ENCODE measurements around the gene ANKRD23. TPM values are rescaled to one million over a fixed set of nuclear protein-coding genes. Genes with fewer than 3 reads are reported as not detected.

ANKRD23 gene
- total and polyA plus RNA-seq, 4 experiments from 2014 or later, result 1.5 to 19.7 (median 19.4) TPM; not detected in 1

- Histone ChIP-seq H3K4me1 (ENCODE audit: insufficient read depth, low read length) (no peaks in the 10 kb centered on the region), H3K9me3 (ENCODE audit: control insufficient read depth in 1 of 2, low read length in 2 of 2) (no peaks in the 10 kb centered on the region), H3K4me3 (ENCODE audit: low read length in 2 of 2) (no peak overlapping the region), H3K36me3 (ENCODE audit: insufficient read depth, low read length) (no peaks in the 10 kb centered on the region), H3K27me3 (ENCODE audit: insufficient read depth, low read length) (no peaks in the 10 kb centered on the region), H3K27ac (ENCODE audit: low read depth, low read length) (no peak overlapping the region)
- H3K27ac Mint-ChIP-seq, result no peak overlapping the region
- ChIA-PET POLR2A (ENCODE audit: partially characterized antibody) (no interaction called here), CTCF (ENCODE audit: partially characterized antibody) (no interaction called here)
- H3K27me3 Mint-ChIP-seq, result no peaks in the 10 kb centered on the region
- H3K9me3 Mint-ChIP-seq, result no peaks in the 10 kb centered on the region
- no peak for DNase-seq
- no peaks in the 10 kb centered on the region for H3K4me1 Mint-ChIP-seq
- peaks cover 8 to 18% of the 10 kb centered on the region in 2 donors for H3K36me3 Mint-ChIP-seq
- intact Hi-C loops (cut with micrococcal nuclease), result no loop called here
- H3K4me3 Mint-ChIP-seq, result no peak overlapping the region
These were observed 48.7 kb downstream of the ANKRD23 start for GRCh38 chr2:96795076-96795475.

GRCh38 chr2:96792772-96793749 is 50.8 kb downstream of the ANKRD23 start:
- intact Hi-C loops (cut with micrococcal nuclease), result no loop called here
- CTCF ChIA-PET (ENCODE audit: partially characterized antibody), result interaction anchor here (3.5 kb wide), 1 partner anchor 30 kb away, joined by 21 read pairs; no protein-coding TSS in a partner anchor
- H3K27ac Mint-ChIP-seq, result peak overlapping the region in 4 of 7 donors; percentile 5 to 68 (median 42)

GRCh38 chr2:96789245-96789617 is 54.6 kb downstream of the ANKRD23 start:
- POLR2A ChIA-PET (ENCODE audit: partially characterized antibody), result no interaction called here
- DNase-seq, result no peak
- peaks cover 0 to 3% (median 0%) of the 10 kb centered on the region in 8 donors for H3K9me3 Mint-ChIP-seq
- no peak overlapping the region for H3K4me3 Mint-ChIP-seq
- peaks cover 0 to 4% (median 1%) of the 10 kb centered on the region in 4 donors for H3K4me1 Mint-ChIP-seq
- CTCF ChIA-PET (ENCODE audit: partially characterized antibody), result interaction anchor here (1.0 kb wide), 1 partner anchor 11 kb away, joined by 3 read pairs; no protein-coding TSS in a partner anchor
- intact Hi-C loops (cut with micrococcal nuclease), result no loop called here
- no peaks in the 10 kb centered on the region for H3K27me3 ChIP-seq (ENCODE audit: insufficient read depth, low read length)
- H3K36me3 Mint-ChIP-seq, result no peaks in the 10 kb centered on the region
- H3K36me3 ChIP-seq (ENCODE audit: insufficient read depth, low read length), result no peaks in the 10 kb centered on the region
- no peak overlapping the region for H3K27ac ChIP-seq (ENCODE audit: low read depth, low read length)
- H3K4me1 ChIP-seq (ENCODE audit: insufficient read depth, low read length), result no peaks in the 10 kb centered on the region
- H3K9me3 ChIP-seq (ENCODE audit: control insufficient read depth in 1 of 2, low read length in 2 of 2), result no peaks in the 10 kb centered on the region
- no peak overlapping the region for H3K4me3 ChIP-seq (ENCODE audit: low read length in 2 of 2)
- H3K27me3 Mint-ChIP-seq, result no peaks in the 10 kb centered on the region
- peak overlapping the region in 1 of 7 donors; percentile 53 for H3K27ac Mint-ChIP-seq

More at GRCh38 chr2:96792772-96793749, 50.8 kb downstream of the ANKRD23 start:
- Mint-ChIP-seq H3K4me3 (no peak overlapping the region), H3K4me1 (peaks cover 0 to 4% (median under 1%) of the 10 kb centered on the region in 4 donors), H3K9me3 (peaks cover 0 to 3% (median 0%) of the 10 kb centered on the region in 8 donors), H3K36me3 (peaks cover 0 to 6% of the 10 kb centered on the region in 2 donors), H3K27me3 (no peaks in the 10 kb centered on the region)
- no peaks in the 10 kb centered on the region for H3K27me3 ChIP-seq (ENCODE audit: insufficient read depth, low read length)
- H3K4me3 ChIP-seq (ENCODE audit: low read length in 2 of 2), result no peak overlapping the region
- DNase-seq, result no peak
- no peak overlapping the region for H3K27ac ChIP-seq (ENCODE audit: low read depth, low read length)
- H3K9me3 ChIP-seq (ENCODE audit: control insufficient read depth in 1 of 2, low read length in 2 of 2), result no peaks in the 10 kb centered on the region
- H3K4me1 ChIP-seq (ENCODE audit: insufficient read depth, low read length), result no peaks in the 10 kb centered on the region
- POLR2A ChIA-PET (ENCODE audit: partially characterized antibody), result no interaction called here
- no peaks in the 10 kb centered on the region for H3K36me3 ChIP-seq (ENCODE audit: insufficient read depth, low read length)

GRCh38 chr2:96788442-96789244 is 55.2 kb downstream of the ANKRD23 start:
- no peaks in the 10 kb centered on the region for H3K9me3 ChIP-seq (ENCODE audit: control insufficient read depth in 1 of 2, low read length in 2 of 2)
- H3K27ac ChIP-seq (ENCODE audit: low read depth, low read length), result no peak overlapping the region
- no peaks in the 10 kb centered on the region for H3K27me3 Mint-ChIP-seq
- POLR2A ChIA-PET (ENCODE audit: partially characterized antibody), result no interaction called here
- no peaks in the 10 kb centered on the region for H3K4me1 ChIP-seq (ENCODE audit: insufficient read depth, low read length)
- no peaks in the 10 kb centered on the region for H3K36me3 Mint-ChIP-seq
- H3K9me3 Mint-ChIP-seq, result peaks cover 0 to 3% (median 0%) of the 10 kb centered on the region in 8 donors
- DNase-seq, result no peak
- H3K27ac Mint-ChIP-seq, result peak overlapping the region in 3 of 7 donors; percentile 13 to 53 (median 36)
- intact Hi-C loops (cut with micrococcal nuclease), result no loop called here
- no peaks in the 10 kb centered on the region for H3K36me3 ChIP-seq (ENCODE audit: insufficient read depth, low read length)
- CTCF ChIA-PET (ENCODE audit: partially characterized antibody), result interaction anchor here (0.9 to 1.0 kb wide), 2 partner anchors 10 to 11 kb away, joined by 3 read pairs; no protein-coding TSS in a partner anchor
- H3K4me1 Mint-ChIP-seq, result peaks cover 0 to 4% (median 2%) of the 10 kb centered on the region in 4 donors
- H3K4me3 Mint-ChIP-seq, result no peak overlapping the region
- no peak overlapping the region for H3K4me3 ChIP-seq (ENCODE audit: low read length in 2 of 2)
- no peaks in the 10 kb centered on the region for H3K27me3 ChIP-seq (ENCODE audit: insufficient read depth, low read length)

Small RNA genes within 50 kb of the gene (microRNA-seq; reads per million reads assigned to microRNA genes)
- gene MIR3127 (ENCODE audit: borderline microRNAs expressed, borderline number of aligned reads, borderline replicate concordance), result not detected

Other genes with a start within 250 kb of the ANKRD23 start
- 10 to 100 TPM; 63.3 to 69.7 TPM for gene KANSL3, start 205.7 kb downstream of the ANKRD23 start, total RNA-seq
- 10 to 100 TPM; 13.3 to 17.0 TPM for gene KANSL3, start 205.7 kb downstream of the ANKRD23 start, polyA plus RNA-seq
- not detected for gene FER1L5, start 201.3 kb downstream of the ANKRD23 start, total RNA-seq
- gene FER1L5, start 201.3 kb downstream of the ANKRD23 start, polyA plus RNA-seq, result not detected
- gene LMAN2L, start 104.0 kb downstream of the ANKRD23 start, total RNA-seq, result 10 to 100 TPM; 10.1 to 12.6 TPM
- gene LMAN2L, start 104.0 kb downstream of the ANKRD23 start, polyA plus RNA-seq, result 10 to 100 TPM; 21.3 to 22.4 TPM
- gene CNNM4, start 83.1 kb downstream of the ANKRD23 start, total RNA-seq, result 1 to 10 TPM; 6.7 to 7.2 TPM
- gene CNNM4, start 83.1 kb downstream of the ANKRD23 start, polyA plus RNA-seq, result 1 to 10 TPM in 1 of 2 donors, under 1 TPM in 1; 0.94 to 5.3 TPM
- 10 to 100 TPM; 55.1 to 57.4 TPM for gene CNNM3, start 27.8 kb downstream of the ANKRD23 start, total RNA-seq
- gene CNNM3, start 27.8 kb downstream of the ANKRD23 start, polyA plus RNA-seq, result 10 to 100 TPM in 1 of 2 donors, 1 to 10 TPM in 1; 3.7 to 13.2 TPM
- gene ANKRD39, start 14.0 kb upstream of the ANKRD23 start, total RNA-seq, result 10 to 100 TPM; 24.4 to 24.5 TPM
- gene ANKRD39, start 14.0 kb upstream of the ANKRD23 start, polyA plus RNA-seq, result 10 to 100 TPM; 18.7 to 42.5 TPM
- 10 to 100 TPM; 72.6 to 77.0 TPM for gene SEMA4C, start 26.1 kb upstream of the ANKRD23 start, total RNA-seq
- 1 to 10 TPM; 2.3 to 8.1 TPM for gene SEMA4C, start 26.1 kb upstream of the ANKRD23 start, polyA plus RNA-seq
- gene FAM178B, start 142.6 kb upstream of the ANKRD23 start, total RNA-seq, result 1 to 10 TPM in 1 of 2 experiments, under 1 TPM in 1; 0.73 to 1.0 TPM
- gene FAM178B, start 142.6 kb upstream of the ANKRD23 start, polyA plus RNA-seq, result not detected